Hepatocyte (in vitro differentiated cells): ENCODE data around the gene TMIE.

Source experiments
- EZH2 ChIP-seq: fragments of 200-600 bp; sonication (generic); IDR thresholded peaks from 2 replicates; pipeline ENCODE4 v1.6.1; 2016; ENCODE audit warnings: antibody characterized with exemption, mild to moderate bottlenecking, borderline replicate concordance
- TF ChIP-seq, protein P1 (sequence below): fragments of 200-600 bp; sonication (generic); IDR thresholded peaks from 2 replicates; pipeline ENCODE4 v1.5.1; 2016; ENCODE audit warnings: antibody characterized with exemption, mild to moderate bottlenecking; ENCODE audit not compliant: poor library complexity

DNA sequence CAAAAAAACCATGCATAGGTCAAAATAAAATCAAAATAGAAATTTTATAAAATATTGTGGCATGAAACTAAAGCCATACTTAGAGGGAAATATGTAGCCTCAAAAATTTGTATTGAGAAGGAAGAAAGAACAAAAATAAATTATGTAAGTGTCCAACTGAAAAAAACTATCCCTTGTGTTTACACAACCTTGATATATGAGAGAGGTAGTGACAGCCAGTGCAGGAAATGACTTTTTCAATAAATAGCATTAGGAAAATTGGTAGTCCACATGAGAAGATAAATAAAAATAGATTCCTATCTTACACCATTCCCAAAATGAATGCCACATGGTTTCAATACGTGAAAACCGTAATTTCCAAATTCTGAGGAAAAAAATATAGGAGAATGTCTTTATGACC is 29.6 kb downstream of the TMIE start:
- no peak for TF ChIP-seq EZH2
- TF ChIP-seq, protein P1, sequence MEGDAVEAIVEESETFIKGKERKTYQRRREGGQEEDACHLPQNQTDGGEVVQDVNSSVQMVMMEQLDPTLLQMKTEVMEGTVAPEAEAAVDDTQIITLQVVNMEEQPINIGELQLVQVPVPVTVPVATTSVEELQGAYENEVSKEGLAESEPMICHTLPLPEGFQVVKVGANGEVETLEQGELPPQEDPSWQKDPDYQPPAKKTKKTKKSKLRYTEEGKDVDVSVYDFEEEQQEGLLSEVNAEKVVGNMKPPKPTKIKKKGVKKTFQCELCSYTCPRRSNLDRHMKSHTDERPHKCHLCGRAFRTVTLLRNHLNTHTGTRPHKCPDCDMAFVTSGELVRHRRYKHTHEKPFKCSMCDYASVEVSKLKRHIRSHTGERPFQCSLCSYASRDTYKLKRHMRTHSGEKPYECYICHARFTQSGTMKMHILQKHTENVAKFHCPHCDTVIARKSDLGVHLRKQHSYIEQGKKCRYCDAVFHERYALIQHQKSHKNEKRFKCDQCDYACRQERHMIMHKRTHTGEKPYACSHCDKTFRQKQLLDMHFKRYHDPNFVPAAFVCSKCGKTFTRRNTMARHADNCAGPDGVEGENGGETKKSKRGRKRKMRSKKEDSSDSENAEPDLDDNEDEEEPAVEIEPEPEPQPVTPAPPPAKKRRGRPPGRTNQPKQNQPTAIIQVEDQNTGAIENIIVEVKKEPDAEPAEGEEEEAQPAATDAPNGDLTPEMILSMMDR, result no peak
